Measurements from ENCODE around the gene RRBP1. TPM values are rescaled to one million over a fixed set of nuclear protein-coding genes. Genes with fewer than 3 reads are reported as not detected.
"Not testable (repeated sequence)": the region's sequence is repeated elsewhere in the genome, so short reads cannot be mapped to it uniquely, and the experiment has no call there.

The RRBP1 gene
- total RNA-seq, 1 donor from 2014 or later = 46.7 TPM

GRCh38 chr20:17662333-17663039, 19.6 kb downstream of the RRBP1 start:
- H3K9me3 Mint-ChIP-seq = peaks cover 4% of the 10 kb centered on the region
- TF ChIP-seq CTCF (conservative IDR thresholded peaks at IDR 0.05) = no peak
- no peak overlapping the region for H3K4me3 Mint-ChIP-seq

GRCh38 chr20:17661121-17661744, 20.8 kb downstream of the RRBP1 start:
- H3K36me3 Mint-ChIP-seq (ENCODE audit: low read depth) = peaks cover 28% of the 10 kb centered on the region
- no peak overlapping the region for H3K27ac Mint-ChIP-seq (ENCODE audit: unreplicated experiment)
- H3K4me3 Mint-ChIP-seq = no peak overlapping the region
- TF ChIP-seq CTCF (conservative IDR thresholded peaks at IDR 0.05) = no peak
- peaks cover 5% of the 10 kb centered on the region for H3K4me1 Mint-ChIP-seq
- H3K9me3 Mint-ChIP-seq = peaks cover 4% of the 10 kb centered on the region
- no peaks in the 10 kb centered on the region for H3K27me3 Mint-ChIP-seq (ENCODE audit: low read depth)
- DNase-seq (ENCODE audit: low read depth, low spot score) = no peak

More at GRCh38 chr20:17662333-17663039, 19.6 kb downstream of the RRBP1 start:
- H3K36me3 Mint-ChIP-seq (ENCODE audit: low read depth) = peaks cover 24% of the 10 kb centered on the region
- H3K4me1 Mint-ChIP-seq = peaks cover under 1% of the 10 kb centered on the region
- no peak overlapping the region for H3K27ac Mint-ChIP-seq (ENCODE audit: unreplicated experiment)
- DNase-seq (ENCODE audit: low read depth, low spot score) = no peak
- no peaks in the 10 kb centered on the region for H3K27me3 Mint-ChIP-seq (ENCODE audit: low read depth)

- Mint-ChIP-seq H3K4me1 (peaks cover 5% of the 10 kb centered on the region), H3K27ac (ENCODE audit: unreplicated experiment) (peak overlapping the region; percentile 8)
Measured at GRCh38 chr20:17660667-17661066, 21.4 kb downstream of the RRBP1 start.

GRCh38 chr20:17659801-17660200, 22.2 kb downstream of the RRBP1 start:
- Mint-ChIP-seq H3K27ac (ENCODE audit: unreplicated experiment) (no peak overlapping the region), H3K36me3 (ENCODE audit: low read depth) (peaks cover 28% of the 10 kb centered on the region), H3K9me3 (peaks cover 4% of the 10 kb centered on the region), H3K4me1 (peaks cover 12% of the 10 kb centered on the region), H3K4me3 (no peak overlapping the region), H3K27me3 (ENCODE audit: low read depth) (no peaks in the 10 kb centered on the region)
- peak; percentile 32 for TF ChIP-seq CTCF (conservative IDR thresholded peaks at IDR 0.05)
- DNase-seq (ENCODE audit: low read depth, low spot score) = no peak

More at GRCh38 chr20:17660667-17661066, 21.4 kb downstream of the RRBP1 start:
- Mint-ChIP-seq H3K4me3 (no peak overlapping the region), H3K27me3 (ENCODE audit: low read depth) (no peaks in the 10 kb centered on the region), H3K36me3 (ENCODE audit: low read depth) (peaks cover 28% of the 10 kb centered on the region), H3K9me3 (peaks cover 4% of the 10 kb centered on the region)
- DNase-seq (ENCODE audit: low read depth, low spot score) = no peak
- TF ChIP-seq CTCF (conservative IDR thresholded peaks at IDR 0.05) = no peak

GRCh38 chr20:17659344-17659743, 22.7 kb downstream of the RRBP1 start:
- H3K27ac Mint-ChIP-seq (ENCODE audit: unreplicated experiment); DNase-seq (ENCODE audit: low read depth, low spot score); H3K9me3 Mint-ChIP-seq; H3K4me3 Mint-ChIP-seq; H3K27me3 Mint-ChIP-seq (ENCODE audit: low read depth): not testable (repeated sequence)
- Mint-ChIP-seq H3K4me1 (peaks cover 12% of the 10 kb centered on the region), H3K36me3 (ENCODE audit: low read depth) (peaks cover 28% of the 10 kb centered on the region)

- H3K4me1 Mint-ChIP-seq = peaks cover 12% of the 10 kb centered on the region
- no peaks in the 10 kb centered on the region for H3K27me3 Mint-ChIP-seq (ENCODE audit: low read depth)
- DNase-seq (ENCODE audit: low read depth, low spot score) = no peak
- H3K4me3 Mint-ChIP-seq = no peak overlapping the region
- peaks cover 4% of the 10 kb centered on the region for H3K9me3 Mint-ChIP-seq
- no peak overlapping the region for H3K27ac Mint-ChIP-seq (ENCODE audit: unreplicated experiment)
- peaks cover 30% of the 10 kb centered on the region for H3K36me3 Mint-ChIP-seq (ENCODE audit: low read depth)
- no peak for TF ChIP-seq CTCF (conservative IDR thresholded peaks at IDR 0.05)
Measured at GRCh38 chr20:17658648-17658993, 23.4 kb downstream of the RRBP1 start.

Measured in neural crest cell (in vitro differentiated cells).